ENCODE results near the gene TMEM61.

- peak; percentile 77 for TF ChIP-seq CTCF (IDR thresholded peaks at IDR 0.05; ENCODE audit: low read length)
- TF ChIP-seq EZH2 (optimal IDR thresholded peaks at IDR 0.05; ENCODE audit: low read depth, low read length): no peak
Measured at GRCh38 chr1:54950369-54951163, 29.9 kb upstream of the TMEM61 start.
